NB4 (cell line): ENCODE measurements around the gene GARNL3.

Experiments used
- DNase-seq: peaks from one replicate; pipeline ENCODE4 v3.0.0; 2010; ENCODE audit warnings: low read depth
- H3K4me3 ChIP-seq: one replicate; pipeline ENCODE4 v1.5.1; 2011; ENCODE audit warnings: mild to moderate bottlenecking, low read depth, low read length, moderate library complexity
- CTCF ChIP-seq: IDR thresholded peaks from one replicate; pipeline ENCODE4 v1.5.1; 2012; ENCODE audit warnings: low read depth, low read length
- MAX ChIP-seq: IDR thresholded peaks from 2 replicates; pipeline ENCODE4 v1.6.1; 2011; ENCODE audit warnings: low read depth, low read length
- MYC ChIP-seq: IDR thresholded peaks from 2 replicates; pipeline ENCODE4 v1.6.1; 2011; ENCODE audit warnings: low read depth, low read length
- POLR2A ChIP-seq: IDR thresholded peaks from 2 replicates; pipeline ENCODE4 v1.6.1; 2011; ENCODE audit warnings: mild to moderate bottlenecking; ENCODE audit not compliant: insufficient read length; ENCODE audit errors: extremely low read depth

Gene GARNL3

GRCh38 chr9:127264462-127265219 lies at the start of gene GARNL3:
Gene GARNL3 (plus strand): TSS chr9:127264774. CDS start chr9:127264878, 104 bp downstream.
- no peak within 1 kb of the TSS for H3K4me3 ChIP-seq
- DNase-seq = no peak
- TF ChIP-seq POLR2A (no peak), MYC (no peak), MAX (no peak), CTCF (no peak)

- H3K4me3 ChIP-seq = no peak overlapping the region
Measured at GRCh38 chr9:127215268-127216209, 49.0 kb upstream of the GARNL3 start.

GRCh38 chr9:127216210-127216887 lies 48.2 kb upstream of the GARNL3 start:
- no peak overlapping the region for H3K4me3 ChIP-seq
- TF ChIP-seq MYC = no peak
- no peak for TF ChIP-seq POLR2A
- no peak for TF ChIP-seq CTCF
- TF ChIP-seq MAX = no peak
- no peak for DNase-seq

More at GRCh38 chr9:127215268-127216209, 49.0 kb upstream of the GARNL3 start:
- TF ChIP-seq CTCF (no peak), POLR2A (no peak), MYC (no peak), MAX (no peak)
- DNase-seq = no peak

GRCh38 chr9:127216888-127217217 lies 47.7 kb upstream of the GARNL3 start:
- H3K4me3 ChIP-seq = no peak overlapping the region
- TF ChIP-seq MYC (no peak), CTCF (no peak), POLR2A (no peak), MAX (no peak)
- no peak for DNase-seq

- no peak overlapping the region for H3K4me3 ChIP-seq
- no peak for DNase-seq
- TF ChIP-seq MYC = no peak
Measured at GRCh38 chr9:127218818-127219217, 45.8 kb upstream of the GARNL3 start.

- no peak overlapping the region for H3K4me3 ChIP-seq
- no peak for DNase-seq
- TF ChIP-seq POLR2A = no peak
- TF ChIP-seq MAX = no peak
- no peak for TF ChIP-seq MYC
- no peak for TF ChIP-seq CTCF
Measured at GRCh38 chr9:127219520-127219919, 45.1 kb upstream of the GARNL3 start.
